ENCODE results near the gene CBARP.

CBARP gene

GRCh38 chr19:1225440-1226226, 12.2 kb downstream of the CBARP start:
- no peak overlapping the region for H3K27ac ChIP-seq (ENCODE audit: low read length)
- no peak for TF ChIP-seq CTCF (IDR thresholded peaks at IDR 0.05; ENCODE audit: low read depth, low read length)
- no peak for TF ChIP-seq EZH2phosphoT487 (IDR thresholded peaks at IDR 0.05; ENCODE audit: low read depth)
- H3K9me3 ChIP-seq (ENCODE audit: insufficient read depth, low read length), result no peaks in the 10 kb centered on the region
- no peaks in the 10 kb centered on the region for H3K79me2 ChIP-seq (ENCODE audit: low read length)
- H3K9ac ChIP-seq (ENCODE audit: low read length), result no peak overlapping the region
- no peak overlapping the region for H3K4me3 ChIP-seq (ENCODE audit: low read length)
- no peak overlapping the region for H2AFZ ChIP-seq (ENCODE audit: low read depth, low read length)
- no peaks in the 10 kb centered on the region for H3K27me3 ChIP-seq (ENCODE audit: low read depth, low read length)
- 0 out of 2 replicates have a peak, but pooled peaks cover 3% of the 10 kb centered on the region for H4K20me1 ChIP-seq (ENCODE audit: insufficient read depth, low read length)
- peaks cover 15% of the 10 kb centered on the region for H3K36me3 ChIP-seq (replicated peaks; ENCODE audit: low read depth, low read length)
- peaks cover under 1% of the 10 kb centered on the region; the same call in 1 of the 2 replicates for H3K4me1 ChIP-seq (ENCODE audit: low read length)
- H3K4me2 ChIP-seq (ENCODE audit: low read length), result no peak overlapping the region

GRCh38 chr19:1224847-1225246, 13.0 kb downstream of the CBARP start:
- H3K4me2 ChIP-seq (ENCODE audit: low read length), result no peak overlapping the region
- no peak overlapping the region for H3K9ac ChIP-seq (ENCODE audit: low read length)
- no peaks in the 10 kb centered on the region for H3K4me1 ChIP-seq (ENCODE audit: low read length)
- 0 out of 2 replicates have a peak, but pooled peaks cover 7% of the 10 kb centered on the region for H4K20me1 ChIP-seq (ENCODE audit: insufficient read depth, low read length)
- no peaks in the 10 kb centered on the region for H3K79me2 ChIP-seq (ENCODE audit: low read length)
- no peak overlapping the region for H3K4me3 ChIP-seq (ENCODE audit: low read length)
- peaks cover 21% of the 10 kb centered on the region for H3K36me3 ChIP-seq (replicated peaks; ENCODE audit: low read depth, low read length)
- no peaks in the 10 kb centered on the region for H3K9me3 ChIP-seq (ENCODE audit: insufficient read depth, low read length)
- H3K27me3 ChIP-seq (ENCODE audit: low read depth, low read length), result no peaks in the 10 kb centered on the region
- H2AFZ ChIP-seq (ENCODE audit: low read depth, low read length), result no peak overlapping the region
- TF ChIP-seq EZH2phosphoT487 (IDR thresholded peaks at IDR 0.05; ENCODE audit: low read depth) (no peak), CTCF (IDR thresholded peaks at IDR 0.05; ENCODE audit: low read depth, low read length) (no peak)
- no peak overlapping the region for H3K27ac ChIP-seq (ENCODE audit: low read length)

DNA sequence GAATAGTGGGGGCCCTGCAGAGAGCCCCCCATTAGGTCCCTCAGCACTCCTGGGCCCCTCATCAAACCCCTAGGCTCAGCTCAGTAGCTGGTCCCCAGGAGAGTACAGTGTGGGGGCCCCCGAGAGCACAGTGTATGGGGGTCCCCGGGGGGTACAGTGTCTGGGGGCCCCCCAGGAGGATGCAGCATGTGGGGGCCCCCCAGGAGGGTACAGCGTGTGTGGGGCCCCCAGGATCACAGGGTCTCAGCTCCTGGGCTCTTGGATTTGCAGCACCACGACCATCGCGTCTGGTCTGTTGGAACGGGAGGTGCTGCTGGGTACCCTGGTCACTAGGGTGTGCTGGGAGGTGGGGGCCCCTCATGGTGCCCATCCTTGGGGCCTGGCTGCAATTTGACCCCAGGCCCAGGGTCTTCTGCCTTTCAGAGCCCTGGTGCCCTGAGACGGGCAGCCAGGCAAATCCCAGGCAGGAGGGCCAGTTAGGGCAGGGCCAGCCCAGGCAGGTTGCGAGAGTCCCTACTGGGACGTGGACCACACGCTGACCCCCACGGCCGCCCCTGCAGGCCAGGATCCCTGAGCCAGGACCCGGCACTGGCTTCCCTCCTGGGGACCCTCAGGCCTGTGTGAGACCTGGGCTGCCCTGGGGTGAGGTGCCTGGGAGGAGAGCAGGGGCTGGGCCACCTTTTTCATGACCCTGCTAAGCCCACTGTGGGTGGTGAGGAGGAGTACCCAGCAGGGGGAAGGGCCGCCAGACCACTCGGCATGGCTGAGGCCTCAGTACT, 13.6 kb downstream of the CBARP start:
- Histone ChIP-seq H3K4me2 (ENCODE audit: low read length) (no peak overlapping the region), H3K4me3 (ENCODE audit: low read length) (no peak overlapping the region), H3K9me3 (ENCODE audit: insufficient read depth, low read length) (no peaks in the 10 kb centered on the region), H3K9ac (ENCODE audit: low read length) (no peak overlapping the region), H3K27ac (ENCODE audit: low read length) (no peak overlapping the region), H3K27me3 (ENCODE audit: low read depth, low read length) (no peaks in the 10 kb centered on the region), H3K4me1 (ENCODE audit: low read length) (no peaks in the 10 kb centered on the region), H2AFZ (ENCODE audit: low read depth, low read length) (no peak overlapping the region), H3K36me3 (replicated peaks; ENCODE audit: low read depth, low read length) (peaks cover 21% of the 10 kb centered on the region), H3K79me2 (ENCODE audit: low read length) (no peaks in the 10 kb centered on the region), H4K20me1 (ENCODE audit: insufficient read depth, low read length) (0 out of 2 replicates have a peak, but pooled peaks cover 7% of the 10 kb centered on the region)
- TF ChIP-seq EZH2phosphoT487 (IDR thresholded peaks at IDR 0.05; ENCODE audit: low read depth), result no peak
- TF ChIP-seq CTCF (IDR thresholded peaks at IDR 0.05; ENCODE audit: low read depth, low read length), result no peak
